NCI-H2171 treated with DMSO at 0.1 percent for 48 hours (cell line): ENCODE measurements around the gene MXD4.
"Not testable (repeated sequence)": the region's sequence is repeated elsewhere in the genome, so short reads cannot be mapped to it uniquely, and the experiment has no call there.

ENCODE experiments used
- DNase-seq: peaks from one replicate; lab custom pipeline; 2025; lab: John Stamatoyannopoulos, UW

MXD4 gene

GRCh38 chr4:2275044-2275397 is 13.1 kb upstream of the MXD4 start:
- not testable (repeated sequence) for DNase-seq

DNA sequence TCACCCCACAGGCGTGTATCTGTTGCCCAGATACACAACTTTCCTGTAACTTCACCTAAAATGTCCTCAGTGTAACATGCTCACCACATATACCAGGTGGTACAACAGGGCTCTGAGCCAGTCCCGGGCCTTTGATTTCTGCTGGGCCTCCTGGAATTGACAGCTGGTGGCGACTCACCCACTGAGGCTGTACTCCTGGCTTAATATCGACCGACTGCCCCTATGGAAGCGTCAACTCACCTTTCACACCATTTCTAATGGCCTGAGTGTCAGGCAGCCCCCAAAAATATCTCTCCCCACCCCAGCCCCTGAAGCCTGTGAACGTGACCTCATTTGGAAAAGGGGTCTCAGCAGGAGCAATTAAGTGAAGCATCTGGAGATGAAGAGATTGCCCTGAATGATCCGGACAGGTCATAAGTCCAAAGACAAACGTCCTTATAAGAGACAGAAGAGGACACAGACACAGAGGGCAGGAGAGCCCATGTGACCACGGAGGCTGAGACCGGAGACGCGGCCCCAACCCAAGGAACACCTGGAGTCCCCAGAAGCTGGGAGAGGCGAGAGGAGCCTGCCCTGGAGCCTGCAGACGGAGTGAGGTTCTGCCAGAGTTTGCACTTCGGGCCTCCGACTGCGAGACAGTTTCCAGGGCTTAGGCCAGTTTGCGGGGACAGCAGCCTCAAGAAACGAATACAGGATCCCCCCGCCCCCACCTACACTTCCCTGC is 12.6 kb upstream of the MXD4 start:
- no peak for DNase-seq

GRCh38 chr4:2273657-2274319 is 11.9 kb upstream of the MXD4 start:
- no peak for DNase-seq

DNA sequence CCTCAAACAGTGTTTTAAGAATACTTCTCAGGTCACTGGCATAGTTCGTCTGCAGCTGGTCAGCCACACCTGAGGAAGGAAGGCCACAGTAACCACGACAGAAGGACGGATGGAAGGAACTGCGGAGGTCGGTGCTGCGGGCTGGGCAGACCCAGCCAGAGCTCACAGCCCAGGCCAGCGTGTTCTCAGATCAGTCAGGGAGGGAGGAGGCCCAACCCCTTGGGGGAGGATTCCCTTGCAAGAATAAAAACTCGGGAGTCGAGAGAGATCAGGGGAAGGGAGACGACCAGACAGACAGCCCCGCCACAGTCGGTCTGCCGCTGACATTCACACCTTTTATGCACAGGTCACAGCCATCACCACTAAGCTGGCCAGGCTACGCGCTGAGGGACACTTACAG is 11.3 kb upstream of the MXD4 start:
- DNase-seq: no peak

DNA sequence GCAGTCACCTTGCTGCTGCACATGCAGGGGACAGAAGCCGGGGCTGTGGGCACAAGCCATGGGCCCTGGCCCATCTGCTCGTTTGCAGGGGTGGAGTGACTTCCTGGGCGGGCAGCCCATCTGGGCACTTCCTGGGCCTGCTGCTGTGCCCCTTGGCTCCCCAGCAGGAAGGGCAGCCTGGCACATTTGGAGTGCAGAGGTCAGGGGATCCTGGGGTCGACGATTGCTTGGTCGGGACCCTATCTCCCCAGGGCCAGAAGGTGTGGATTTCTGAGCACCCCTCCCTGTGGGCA is 10.9 kb upstream of the MXD4 start:
- no peak for DNase-seq

GRCh38 chr4:2272026-2272827 is 10.3 kb upstream of the MXD4 start:
- no peak for DNase-seq

DNA sequence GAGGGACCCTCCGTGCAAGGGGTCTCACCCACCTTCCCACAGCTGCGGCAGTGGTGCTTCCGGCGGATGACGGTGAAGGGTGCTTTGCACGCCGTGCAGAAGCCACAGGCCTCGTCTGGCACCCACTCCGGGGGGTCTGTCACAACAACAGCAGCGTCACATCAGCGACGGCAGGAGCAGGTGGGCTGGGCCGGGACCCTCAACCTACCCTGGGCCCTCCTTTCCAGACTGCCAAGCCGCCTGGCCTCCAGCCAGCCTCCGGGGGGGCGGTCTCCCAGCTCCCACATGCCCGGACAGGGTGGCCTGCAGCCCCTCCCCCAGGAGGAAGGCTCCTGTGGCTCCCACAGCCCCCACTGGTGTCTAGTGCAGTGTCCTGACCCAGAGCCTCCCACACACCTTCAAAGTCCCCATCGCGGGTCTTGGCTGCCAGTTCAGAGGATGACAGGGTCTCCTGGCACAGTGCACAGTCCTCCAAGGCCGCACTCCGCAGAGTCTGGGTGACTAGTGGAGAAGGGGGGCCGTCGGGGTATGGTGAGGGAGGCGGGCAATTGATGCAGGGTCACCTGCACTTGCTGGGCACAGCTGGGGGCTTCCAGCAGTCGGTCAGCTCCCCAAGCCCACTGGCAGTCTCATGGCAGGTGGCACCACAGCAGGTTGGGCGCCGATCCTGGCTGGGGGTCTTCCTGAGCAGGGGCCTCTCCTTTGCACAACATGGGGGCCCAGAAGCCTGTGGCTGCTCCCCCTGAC is 9.5 kb upstream of the MXD4 start:
- DNase-seq: no peak

- DNase-seq: no peak
Measured at GRCh38 chr4:2270341-2271165, 8.6 kb upstream of the MXD4 start.

DNA sequence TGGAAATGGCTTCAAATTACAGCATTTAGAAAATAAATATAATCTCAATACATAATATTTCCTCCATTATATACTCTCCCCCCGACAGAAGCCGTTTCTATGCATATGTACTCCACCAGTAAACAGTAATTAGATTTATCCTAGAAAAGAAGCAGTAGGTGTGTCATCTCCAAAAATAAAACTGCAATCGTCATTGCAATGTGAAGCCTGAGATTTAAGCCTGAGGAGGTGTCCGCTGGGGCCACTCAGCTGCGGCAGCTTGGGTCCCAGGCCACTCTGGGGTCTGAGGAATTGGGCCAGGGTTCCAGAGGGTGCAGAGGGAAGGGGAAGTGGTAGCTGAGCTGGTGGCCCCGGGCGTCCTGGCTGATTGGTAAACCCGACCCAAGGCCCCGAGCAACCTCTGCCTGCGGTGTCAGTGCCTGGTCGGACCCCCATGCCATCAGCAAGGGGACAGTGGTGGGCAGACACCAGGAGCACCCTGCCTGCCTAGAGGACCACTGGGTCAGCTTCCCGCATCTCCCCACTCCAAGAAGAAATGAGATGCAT is 7.8 kb upstream of the MXD4 start:
- DNase-seq: no peak

DNA sequence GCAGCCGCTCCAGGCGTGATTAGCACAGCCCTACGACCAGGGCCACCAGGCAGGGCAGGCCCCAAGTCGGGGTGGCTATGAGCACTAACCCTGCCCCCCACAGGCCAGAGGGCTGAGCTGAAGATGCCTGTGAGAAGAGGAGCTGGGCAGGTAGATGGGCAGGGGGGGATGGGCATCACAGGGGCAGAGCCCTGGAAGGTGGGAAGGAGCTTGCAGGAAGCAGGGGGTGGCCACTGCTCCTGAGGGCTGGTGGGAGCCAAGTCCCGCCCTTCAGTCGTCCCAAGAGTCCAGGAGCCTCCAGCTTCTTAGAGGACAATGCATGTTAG is 7.3 kb upstream of the MXD4 start:
- no peak for DNase-seq

DNA sequence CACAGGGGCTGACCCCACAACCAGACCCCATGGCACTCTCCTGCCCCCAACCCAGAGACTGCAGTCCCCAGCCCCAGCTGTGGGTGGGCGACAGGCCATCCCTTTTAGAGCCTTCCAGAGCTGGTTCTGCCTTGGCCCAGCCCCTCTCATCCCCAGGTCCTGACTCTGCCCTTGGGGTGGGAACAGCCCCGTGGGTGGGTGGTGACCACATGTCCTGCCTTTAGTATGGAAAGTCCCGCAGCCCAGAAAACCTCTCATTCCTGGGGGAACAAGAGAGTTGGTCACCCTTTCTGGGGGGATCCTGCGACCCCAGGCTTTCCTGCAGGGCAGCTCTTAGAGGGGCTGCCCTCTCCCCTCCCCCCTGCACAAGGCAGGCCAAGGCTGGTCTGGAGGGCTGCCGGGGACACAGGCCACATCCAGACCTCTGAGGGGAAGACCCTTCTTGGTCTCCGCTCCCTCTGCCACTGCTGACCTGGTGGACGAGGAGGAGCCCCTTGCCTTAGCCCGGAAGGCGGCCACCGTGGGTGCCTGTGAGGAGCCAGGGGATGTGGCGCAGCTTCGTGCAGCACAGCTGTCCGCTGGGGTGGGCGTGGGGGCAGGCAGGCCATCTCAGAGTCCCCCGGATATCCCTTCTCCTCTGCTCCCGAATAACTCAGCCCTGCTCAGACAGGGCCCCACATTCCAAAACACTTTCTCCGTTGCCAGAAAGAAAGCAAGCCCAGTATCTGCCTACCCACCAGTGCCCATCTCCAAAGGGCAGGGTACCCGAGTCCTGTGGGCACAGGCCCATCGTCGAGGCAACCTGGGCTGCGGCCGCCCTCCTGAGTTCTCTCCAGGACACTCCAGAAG is 6.7 kb upstream of the MXD4 start:
- no peak for DNase-seq

DNA sequence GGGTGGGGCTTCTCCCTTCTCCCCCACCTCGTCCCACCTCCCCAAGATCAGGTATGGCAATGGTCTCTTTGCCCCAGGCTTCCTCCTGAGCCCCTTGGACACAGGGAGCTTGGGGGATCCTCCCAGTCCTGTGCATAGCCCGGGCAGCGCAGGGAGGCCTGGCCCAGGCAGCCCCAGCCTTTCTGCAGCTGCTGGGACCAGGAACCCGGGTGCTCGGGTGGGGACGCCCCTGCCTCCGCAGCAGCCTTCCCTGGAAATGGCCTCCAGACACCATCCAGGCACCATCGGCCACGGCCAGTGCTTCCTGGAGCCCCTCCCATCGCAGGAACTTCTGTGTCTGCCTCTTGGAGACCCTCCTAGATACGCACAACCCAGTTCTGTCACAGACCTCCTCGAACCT is 5.9 kb upstream of the MXD4 start:
- DNase-seq: no peak

- no peak for DNase-seq
Measured at GRCh38 chr4:2267320-2267811, 5.5 kb upstream of the MXD4 start.

- DNase-seq: no peak
Measured at GRCh38 chr4:2266821-2267220, 4.9 kb upstream of the MXD4 start.

- no peak for DNase-seq
Measured at GRCh38 chr4:2266181-2266580, 4.3 kb upstream of the MXD4 start.

GRCh38 chr4:2265113-2266110 is 3.5 kb upstream of the MXD4 start:
- DNase-seq: no peak

- no peak for DNase-seq
Measured at GRCh38 chr4:2264481-2265041, 2.7 kb upstream of the MXD4 start.

DNA sequence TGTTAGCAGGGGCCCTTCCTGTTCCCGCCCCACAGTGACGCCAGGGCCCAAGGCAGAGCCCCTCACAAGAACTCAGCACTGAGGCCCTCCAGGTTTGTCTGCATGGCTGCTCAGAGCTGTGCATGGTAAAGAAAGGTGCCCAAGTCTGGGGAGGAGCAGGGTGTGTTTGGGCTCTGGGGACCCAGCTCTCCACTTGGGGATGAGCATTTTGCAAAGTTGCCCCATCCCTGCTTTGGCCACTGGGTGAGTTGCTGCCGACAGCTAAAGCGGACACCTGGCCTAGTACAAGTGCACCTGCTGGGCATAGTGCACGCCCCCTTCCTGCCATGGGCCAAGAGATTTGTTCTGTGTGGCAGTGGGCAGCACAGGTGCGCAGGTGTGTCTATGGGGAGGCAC is 2.0 kb upstream of the MXD4 start:
- no peak for DNase-seq

GRCh38 chr4:2262944-2263250 is 988 bp upstream of the MXD4 start:
- no peak for DNase-seq
